Liver (tissue), 9 donors: Measurements from ENCODE around the gene JUNB. TPM values are rescaled to one million over a fixed set of nuclear protein-coding genes. Genes with fewer than 3 reads are reported as not detected.

Experiments
- DNase-seq: peaks from one replicate; pipeline ENCODE4 v3.0.0-alpha.2; 2017; ENCODE audit warnings: low spot score
- H3K27ac ChIP-seq, 2 donors: one replicate each; pipeline ENCODE4 v1.7.0; 2013; ENCODE audit warnings: inconsistent platforms in 2 of 2, low read length in 2 of 2, control low read depth in 1 of 2, low read depth in 1 of 2, mild to moderate bottlenecking in 1 of 2
- H3K27me3 ChIP-seq, 4 donors: one replicate each; pipeline versions ENCODE4 v1.6.1 to v1.7.0; 2013; ENCODE audit warnings: low read length in 3 of 4, inconsistent platforms in 1 of 4, mild to moderate bottlenecking in 1 of 4, moderate library complexity in 1 of 4; ENCODE audit not compliant: control insufficient read depth in 4 of 4, insufficient read depth in 4 of 4
- H3K36me3 ChIP-seq, 4 donors: one replicate each; pipeline versions ENCODE4 v1.6.1 to v1.7.0; 2013; ENCODE audit warnings: low read length in 3 of 4, mild to moderate bottlenecking in 3 of 4, low read depth in 1 of 4, moderate library complexity in 1 of 4; ENCODE audit not compliant: control insufficient read depth in 4 of 4, insufficient read depth in 3 of 4
- H3K4me1 ChIP-seq, 4 donors: one replicate each; pipeline versions ENCODE4 v1.6.1 to v1.7.0; 2013; ENCODE audit warnings: low read length in 3 of 4, mild to moderate bottlenecking in 3 of 4, moderate library complexity in 1 of 4; ENCODE audit not compliant: control insufficient read depth in 4 of 4, insufficient read depth in 4 of 4
- H3K4me3 ChIP-seq, 3 donors: one replicate each; pipeline versions ENCODE4 v1.6.1 to v1.7.0; 2013; ENCODE audit warnings: low read length in 3 of 3, control low read depth in 1 of 3, low read depth in 1 of 3, mild to moderate bottlenecking in 1 of 3
- H3K9ac ChIP-seq, 2 donors: one replicate each; pipeline ENCODE4 v1.7.0; 2013; ENCODE audit warnings: low read length in 2 of 2, mild to moderate bottlenecking in 2 of 2, moderate library complexity in 2 of 2, control low read depth in 1 of 2, low read depth in 1 of 2
- H3K9me3 ChIP-seq, 4 donors: one replicate each; pipeline versions ENCODE4 v1.6.1 to v1.7.0; 2013; ENCODE audit warnings: low read length in 3 of 4; ENCODE audit not compliant: control insufficient read depth in 4 of 4
- ATF3 ChIP-seq: IDR thresholded peaks from 2 replicates; pipeline ENCODE4 v1.6.1; 2016; ENCODE audit warnings: antibody characterized with exemption
- EGR1 ChIP-seq, 2 donors: IDR thresholded peaks; 2 replicates each; pipeline ENCODE4 v1.6.1; 2016 to 2018; ENCODE audit warnings: antibody characterized with exemption in 2 of 2, low read depth in 2 of 2
- FOXA1 ChIP-seq: IDR thresholded peaks from 2 replicates; pipeline ENCODE4 v1.6.1; 2016; ENCODE audit warnings: antibody characterized with exemption
- FOXA2 ChIP-seq: IDR thresholded peaks from 2 replicates; pipeline ENCODE4 v1.6.1; 2016; ENCODE audit warnings: antibody characterized with exemption
- HNF4A ChIP-seq, 2 donors: conservative IDR thresholded peaks; 2 replicates each; pipeline ENCODE4 v1.6.1; 2016; ENCODE audit warnings: antibody characterized with exemption in 2 of 2, mild to moderate bottlenecking in 2 of 2
- JUND ChIP-seq, 2 donors: IDR thresholded peaks; 2 replicates each; pipeline ENCODE4 v1.6.1; 2016; ENCODE audit warnings: antibody characterized with exemption in 2 of 2
- MAX ChIP-seq: IDR thresholded peaks from 2 replicates; pipeline ENCODE4 v1.6.1; 2016; ENCODE audit warnings: antibody characterized with exemption
- NR2F2 ChIP-seq: IDR thresholded peaks from 2 replicates; pipeline ENCODE4 v1.6.1; 2016; ENCODE audit warnings: antibody characterized with exemption
- RAD21 ChIP-seq, 2 donors: IDR thresholded peaks; 2 replicates each; pipeline ENCODE4 v1.6.1; 2016; ENCODE audit warnings: antibody characterized with exemption in 2 of 2, mild to moderate bottlenecking in 2 of 2
- REST ChIP-seq: IDR thresholded peaks from 2 replicates; pipeline ENCODE4 v1.6.1; 2016; ENCODE audit warnings: antibody characterized with exemption, mild to moderate bottlenecking
- RXRA ChIP-seq, 2 donors: IDR thresholded peaks; 2 replicates each; pipeline ENCODE4 v1.6.1; 2017 to 2018; ENCODE audit warnings: antibody characterized with exemption in 2 of 2, mild to moderate bottlenecking in 1 of 2
- TAF1 ChIP-seq: conservative IDR thresholded peaks from 2 replicates; pipeline ENCODE4 v1.6.1; 2016; ENCODE audit warnings: antibody characterized with exemption, mild to moderate bottlenecking
- YY1 ChIP-seq: IDR thresholded peaks from 2 replicates; pipeline ENCODE4 v1.6.1; 2016; ENCODE audit warnings: antibody characterized with exemption, mild to moderate bottlenecking
- ZBTB33 ChIP-seq: IDR thresholded peaks from 2 replicates; pipeline ENCODE4 v1.6.1; 2016; ENCODE audit warnings: antibody characterized with exemption
- WGBS: extraction: QIAGEN DNeasy Blood & Tissue Kit; methylation state at CpG from one replicate; pipeline ENCODE4 v1.1.7; 2013; 5-methylcytosine and 5-hydroxymethylcytosine counted together
- polyA plus RNA-seq, 2 donors: library from polyadenylated mRNA; stranded (reverse) in 1 of 2; unstranded in 1 of 2; fragments of 200-250 nt in 1 of 2; fragments of >200 nt in 1 of 2; fragmentation: Nextera tagmentation in 1 of 2; extraction: Ambion mirVana in 1 of 2; gene quantifications; one replicate each; pipeline versions ENCODE4 v1.2.1 to v1.2.3, GENCODE V29; 2013 to 2015
- total RNA-seq, 2 donors: library from RNA; depleted of rRNA; stranded (reverse); fragments of >200 nt; gene quantifications; one replicate each; pipeline ENCODE4 v1.2.3, GENCODE V29; 2014
- donor health status: healthy.
- donor health status: healthy.
- donor health status: healthy.
- donor health status: healthy.
- donor health status: healthy.

The JUNB gene
- total and polyA plus RNA-seq, 4 donors = 32.7 to 79.2 (median 56.6) TPM

- Histone ChIP-seq H3K27ac (no peak overlapping the region), H3K4me1 (peaks cover 0 to 32% (median 24%) of the 10 kb centered on the region in 4 donors), H3K9ac (no peak overlapping the region), H3K36me3 (peaks cover 0 to 3% (median 1%) of the 10 kb centered on the region in 4 donors), H3K27me3 (no peaks in the 10 kb centered on the region), H3K9me3 (no peaks in the 10 kb centered on the region), H3K4me3 (peak overlapping the region; percentile 55 to 78 (median 59))
- WGBS = 41% methylated on average over 22 of the region's 22 CpGs
- no peak for TF ChIP-seq FOXA1
- TF ChIP-seq MAX = no peak
- no peak for TF ChIP-seq REST
- no peak for TF ChIP-seq NR2F2
- TF ChIP-seq EGR1 (IDR thresholded peaks at IDR 0.05; ENCODE audit: low read depth in 2 of 2) = no peak
- TF ChIP-seq ATF3 = no peak
- TF ChIP-seq HNF4A (conservative IDR thresholded peaks at IDR 0.05) = no peak
- no peak for TF ChIP-seq YY1
- no peak for TF ChIP-seq TAF1
- no peak for TF ChIP-seq FOXA2
- no peak for TF ChIP-seq JUND (IDR thresholded peaks at IDR 0.05)
- no peak for TF ChIP-seq RAD21 (IDR thresholded peaks at IDR 0.05)
- DNase-seq = no peak
These were observed 11.2 kb downstream of the JUNB start for GRCh38 chr19:12802267-12803106.

GRCh38 chr19:12804051-12804450, 12.8 kb downstream of the JUNB start:
- no peak overlapping the region for H3K4me3 ChIP-seq
- no peaks in the 10 kb centered on the region for H3K9me3 ChIP-seq
- 94% methylated on average over 26 of the region's 26 CpGs for WGBS
- no peaks in the 10 kb centered on the region for H3K27me3 ChIP-seq
- no peak for DNase-seq
- no peak overlapping the region for H3K9ac ChIP-seq
- TF ChIP-seq TAF1 (no peak), FOXA2 (no peak), JUND (IDR thresholded peaks at IDR 0.05) (no peak), ZBTB33 (no peak), EGR1 (IDR thresholded peaks at IDR 0.05; ENCODE audit: low read depth in 2 of 2) (no peak), NR2F2 (no peak), ATF3 (no peak), REST (no peak), RXRA (IDR thresholded peaks at IDR 0.05) (no peak)
- peaks cover 0 to 3% (median 0%) of the 10 kb centered on the region in 4 donors for H3K36me3 ChIP-seq
- no peak overlapping the region for H3K27ac ChIP-seq
- peaks cover 0 to 32% (median 24%) of the 10 kb centered on the region in 4 donors for H3K4me1 ChIP-seq
